HepG2 (cell line): ENCODE results near the gene RPS5. TPM values are rescaled to one million over a fixed set of nuclear protein-coding genes. Genes with fewer than 3 reads are reported as not detected.

Source experiments
- EHMT2 ChIP-seq: fragments of 200-600 bp; sonication (generic); IDR thresholded peaks from 2 replicates; pipeline ENCODE4 v1.7.0; 2017; ENCODE audit warnings: antibody characterized with exemption, low read depth, low read length, borderline replicate concordance
- ELF1 ChIP-seq: sonication (generic); formaldehyde crosslinking; IDR thresholded peaks from 2 replicates; pipeline ENCODE4 v1.4.0; 2020; ENCODE audit warnings: missing genetic modification reagents
- MEIS2 ChIP-seq: sonication (generic); formaldehyde crosslinking; IDR thresholded peaks from 2 replicates; pipeline ENCODE4 v1.9.0; 2021; ENCODE audit warnings: mild to moderate bottlenecking, missing genetic modification reagents
- RFXAP ChIP-seq: sonication (generic); formaldehyde crosslinking; IDR thresholded peaks from 2 replicates; pipeline ENCODE4 v1.4.0; 2020; ENCODE audit warnings: missing genetic modification reagents, borderline replicate concordance
- SMARCC2 ChIP-seq: fragments of 450-650 bp; IDR thresholded peaks from 2 replicates; pipeline ENCODE4 v1.6.1; 2017; ENCODE audit warnings: antibody characterized with exemption, mild to moderate bottlenecking
- ZEB1 ChIP-seq: IDR thresholded peaks from 2 replicates; pipeline ENCODE4 v1.6.1; 2012; ENCODE audit warnings: mild to moderate bottlenecking, low read depth, inconsistent platforms; ENCODE audit not compliant: insufficient replicate concordance
- ZIK1 ChIP-seq: sonication (generic); formaldehyde crosslinking; IDR thresholded peaks from 2 replicates; pipeline ENCODE4 v1.5.0; 2020; ENCODE audit warnings: mild to moderate bottlenecking, low read depth, missing genetic modification reagents, borderline replicate concordance
- ZNF260 ChIP-seq: sonication (generic); formaldehyde crosslinking; IDR thresholded peaks from 2 replicates; pipeline ENCODE4 v1.4.0; 2020; ENCODE audit warnings: missing genetic modification reagents, low read depth, mild to moderate bottlenecking, borderline replicate concordance
- ZNF317 ChIP-seq: sonication (generic); formaldehyde crosslinking; IDR thresholded peaks from 2 replicates; pipeline ENCODE4 v1.5.0; 2020; ENCODE audit warnings: mild to moderate bottlenecking, missing genetic modification reagents
- ZNF879 ChIP-seq: sonication (generic); formaldehyde crosslinking; IDR thresholded peaks from 2 replicates; pipeline ENCODE4 v1.8.1; 2023; ENCODE audit warnings: missing genetic modification reagents
- polyA plus RNA-seq, 8 experiments: library from polyadenylated mRNA; depleted of rRNA in 3 of 8; stranded (reverse) in 7 of 8; unstranded in 1 of 8; fragments of >200 nt; fragmentation: Illumina TruSeq in 4 of 8; extraction: Trizol in 4 of 8; gene quantifications; 2 replicates each; pipeline versions ENCODE4 v1.2.1 to v1.2.3, GENCODE V29; 2011 to 2016; ENCODE audit warnings: low read depth in 4 of 8, missing spikeins in 1 of 8, mixed read lengths in 1 of 8; ENCODE audit not compliant: insufficient read depth in 1 of 8
- total RNA-seq, 5 experiments: library from RNA; depleted of rRNA; stranded (reverse); fragments of >200 nt; fragmentation: Illumina TruSeq; extraction: Trizol; gene quantifications; 2 replicates each; pipeline ENCODE4 v1.2.3, GENCODE V29; 2016; ENCODE audit warnings: low read depth in 1 of 5
- TF ChIP-seq, protein P1 (sequence below): sonication (generic); formaldehyde crosslinking; IDR thresholded peaks from 2 replicates; pipeline ENCODE4 v1.4.0; 2020; ENCODE audit warnings: missing genetic modification reagents, borderline replicate concordance
- TF ChIP-seq, protein P2 (sequence below): sonication (generic); formaldehyde crosslinking; IDR thresholded peaks from 2 replicates; pipeline ENCODE4 v1.4.0; 2020; ENCODE audit warnings: missing genetic modification reagents
- TF ChIP-seq, protein P3 (sequence below): sonication (generic); formaldehyde crosslinking; IDR thresholded peaks from 2 replicates; pipeline ENCODE4 v1.8.1; 2023; ENCODE audit warnings: mild to moderate bottlenecking, missing genetic modification reagents
- TF ChIP-seq, protein P4 (sequence below): sonication (generic); formaldehyde crosslinking; IDR thresholded peaks from 2 replicates; pipeline ENCODE4 v1.8.1; 2022; ENCODE audit warnings: low read depth, mild to moderate bottlenecking, missing genetic modification reagents
- TF ChIP-seq, protein P5 (sequence below): sonication (generic); formaldehyde crosslinking; IDR thresholded peaks from 2 replicates; pipeline ENCODE4 v1.4.0; 2020; ENCODE audit warnings: missing genetic modification reagents

RPS5 gene
- total and polyA plus RNA-seq, 2 of the 13 experiments (the other 11 are each of a cell fraction or from before 2014, with no cell fraction given): 1,544 to 4,408 TPM

DNA sequence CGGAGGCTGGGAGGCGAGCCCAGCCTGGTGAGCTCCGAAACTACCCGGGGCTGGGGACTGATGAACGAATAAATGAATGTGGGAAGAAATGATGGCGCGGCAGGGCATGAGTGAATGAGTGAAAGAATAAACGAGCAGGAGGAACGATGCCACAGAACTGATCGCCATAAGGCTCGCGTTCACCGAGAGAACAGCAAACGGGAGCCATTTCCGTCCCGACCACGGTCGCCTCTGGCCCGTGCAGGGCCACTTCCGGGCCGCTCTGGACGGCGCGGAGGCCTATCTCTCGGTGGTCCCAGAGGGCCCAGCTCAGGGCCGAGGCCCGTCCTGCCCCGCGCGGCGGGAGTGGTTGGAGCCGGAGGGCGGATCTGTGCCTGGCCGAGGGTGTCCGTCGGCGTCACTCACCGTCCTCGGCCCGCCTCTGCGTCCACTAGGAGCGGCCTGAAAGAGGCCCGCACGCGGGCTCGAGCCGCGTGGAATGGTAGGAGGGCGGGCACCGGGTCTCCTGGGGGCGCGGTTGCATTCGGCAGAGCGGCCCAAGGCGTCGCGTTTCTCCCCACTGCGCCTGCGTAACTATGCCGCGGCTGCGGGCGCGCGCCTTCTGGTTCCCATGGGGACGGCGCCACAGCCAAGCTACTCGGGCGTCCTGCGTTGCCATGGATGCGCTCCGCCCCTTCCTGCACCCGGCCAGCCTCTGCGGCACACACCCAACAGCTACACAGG, 24.6 kb upstream of the RPS5 start, which contains the start of gene ZNF497 (continued):
- TF ChIP-seq ZNF317 (CRISPR knock-in tag) (no peak; the same call in 1 of the 2 replicates), ELF1 (peak; percentile 93), EHMT2 (no peak), ZNF260 (no peak), ZIK1 (CRISPR knock-in tag) (0 out of 2 replicates have a peak, but pooled peaks have one; percentile 57), SMARCC2 (no peak), ZNF879 (CRISPR knock-in tag) (peak; percentile 62; the same call in 1 of the 2 replicates), ZEB1 (no peak), RFXAP (CRISPR knock-in tag) (0 out of 2 replicates have a peak, but pooled peaks have one; percentile 55), MEIS2 (CRISPR knock-in tag) (peak; percentile 91)
- TF ChIP-seq, protein P1, sequence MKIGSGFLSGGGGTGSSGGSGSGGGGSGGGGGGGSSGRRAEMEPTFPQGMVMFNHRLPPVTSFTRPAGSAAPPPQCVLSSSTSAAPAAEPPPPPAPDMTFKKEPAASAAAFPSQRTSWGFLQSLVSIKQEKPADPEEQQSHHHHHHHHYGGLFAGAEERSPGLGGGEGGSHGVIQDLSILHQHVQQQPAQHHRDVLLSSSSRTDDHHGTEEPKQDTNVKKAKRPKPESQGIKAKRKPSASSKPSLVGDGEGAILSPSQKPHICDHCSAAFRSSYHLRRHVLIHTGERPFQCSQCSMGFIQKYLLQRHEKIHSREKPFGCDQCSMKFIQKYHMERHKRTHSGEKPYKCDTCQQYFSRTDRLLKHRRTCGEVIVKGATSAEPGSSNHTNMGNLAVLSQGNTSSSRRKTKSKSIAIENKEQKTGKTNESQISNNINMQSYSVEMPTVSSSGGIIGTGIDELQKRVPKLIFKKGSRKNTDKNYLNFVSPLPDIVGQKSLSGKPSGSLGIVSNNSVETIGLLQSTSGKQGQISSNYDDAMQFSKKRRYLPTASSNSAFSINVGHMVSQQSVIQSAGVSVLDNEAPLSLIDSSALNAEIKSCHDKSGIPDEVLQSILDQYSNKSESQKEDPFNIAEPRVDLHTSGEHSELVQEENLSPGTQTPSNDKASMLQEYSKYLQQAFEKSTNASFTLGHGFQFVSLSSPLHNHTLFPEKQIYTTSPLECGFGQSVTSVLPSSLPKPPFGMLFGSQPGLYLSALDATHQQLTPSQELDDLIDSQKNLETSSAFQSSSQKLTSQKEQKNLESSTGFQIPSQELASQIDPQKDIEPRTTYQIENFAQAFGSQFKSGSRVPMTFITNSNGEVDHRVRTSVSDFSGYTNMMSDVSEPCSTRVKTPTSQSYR (CRISPR knock-in tag): no peak
- TF ChIP-seq, protein P2, sequence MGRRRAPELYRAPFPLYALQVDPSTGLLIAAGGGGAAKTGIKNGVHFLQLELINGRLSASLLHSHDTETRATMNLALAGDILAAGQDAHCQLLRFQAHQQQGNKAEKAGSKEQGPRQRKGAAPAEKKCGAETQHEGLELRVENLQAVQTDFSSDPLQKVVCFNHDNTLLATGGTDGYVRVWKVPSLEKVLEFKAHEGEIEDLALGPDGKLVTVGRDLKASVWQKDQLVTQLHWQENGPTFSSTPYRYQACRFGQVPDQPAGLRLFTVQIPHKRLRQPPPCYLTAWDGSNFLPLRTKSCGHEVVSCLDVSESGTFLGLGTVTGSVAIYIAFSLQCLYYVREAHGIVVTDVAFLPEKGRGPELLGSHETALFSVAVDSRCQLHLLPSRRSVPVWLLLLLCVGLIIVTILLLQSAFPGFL: no peak
- TF ChIP-seq, protein P3, sequence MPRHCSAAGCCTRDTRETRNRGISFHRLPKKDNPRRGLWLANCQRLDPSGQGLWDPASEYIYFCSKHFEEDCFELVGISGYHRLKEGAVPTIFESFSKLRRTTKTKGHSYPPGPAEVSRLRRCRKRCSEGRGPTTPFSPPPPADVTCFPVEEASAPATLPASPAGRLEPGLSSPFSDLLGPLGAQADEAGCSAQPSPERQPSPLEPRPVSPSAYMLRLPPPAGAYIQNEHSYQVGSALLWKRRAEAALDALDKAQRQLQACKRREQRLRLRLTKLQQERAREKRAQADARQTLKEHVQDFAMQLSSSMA (CRISPR knock-in tag): 0 out of 2 replicates have a peak, but pooled peaks have one; percentile 25
- TF ChIP-seq, protein P4, sequence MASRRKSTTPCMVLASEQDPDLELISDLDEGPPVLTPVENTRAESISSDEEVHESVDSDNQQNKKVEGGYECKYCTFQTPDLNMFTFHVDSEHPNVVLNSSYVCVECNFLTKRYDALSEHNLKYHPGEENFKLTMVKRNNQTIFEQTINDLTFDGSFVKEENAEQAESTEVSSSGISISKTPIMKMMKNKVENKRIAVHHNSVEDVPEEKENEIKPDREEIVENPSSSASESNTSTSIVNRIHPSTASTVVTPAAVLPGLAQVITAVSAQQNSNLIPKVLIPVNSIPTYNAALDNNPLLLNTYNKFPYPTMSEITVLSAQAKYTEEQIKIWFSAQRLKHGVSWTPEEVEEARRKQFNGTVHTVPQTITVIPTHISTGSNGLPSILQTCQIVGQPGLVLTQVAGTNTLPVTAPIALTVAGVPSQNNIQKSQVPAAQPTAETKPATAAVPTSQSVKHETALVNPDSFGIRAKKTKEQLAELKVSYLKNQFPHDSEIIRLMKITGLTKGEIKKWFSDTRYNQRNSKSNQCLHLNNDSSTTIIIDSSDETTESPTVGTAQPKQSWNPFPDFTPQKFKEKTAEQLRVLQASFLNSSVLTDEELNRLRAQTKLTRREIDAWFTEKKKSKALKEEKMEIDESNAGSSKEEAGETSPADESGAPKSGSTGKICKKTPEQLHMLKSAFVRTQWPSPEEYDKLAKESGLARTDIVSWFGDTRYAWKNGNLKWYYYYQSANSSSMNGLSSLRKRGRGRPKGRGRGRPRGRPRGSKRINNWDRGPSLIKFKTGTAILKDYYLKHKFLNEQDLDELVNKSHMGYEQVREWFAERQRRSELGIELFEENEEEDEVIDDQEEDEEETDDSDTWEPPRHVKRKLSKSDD (CRISPR knock-in tag): no peak
- TF ChIP-seq, protein P5, sequence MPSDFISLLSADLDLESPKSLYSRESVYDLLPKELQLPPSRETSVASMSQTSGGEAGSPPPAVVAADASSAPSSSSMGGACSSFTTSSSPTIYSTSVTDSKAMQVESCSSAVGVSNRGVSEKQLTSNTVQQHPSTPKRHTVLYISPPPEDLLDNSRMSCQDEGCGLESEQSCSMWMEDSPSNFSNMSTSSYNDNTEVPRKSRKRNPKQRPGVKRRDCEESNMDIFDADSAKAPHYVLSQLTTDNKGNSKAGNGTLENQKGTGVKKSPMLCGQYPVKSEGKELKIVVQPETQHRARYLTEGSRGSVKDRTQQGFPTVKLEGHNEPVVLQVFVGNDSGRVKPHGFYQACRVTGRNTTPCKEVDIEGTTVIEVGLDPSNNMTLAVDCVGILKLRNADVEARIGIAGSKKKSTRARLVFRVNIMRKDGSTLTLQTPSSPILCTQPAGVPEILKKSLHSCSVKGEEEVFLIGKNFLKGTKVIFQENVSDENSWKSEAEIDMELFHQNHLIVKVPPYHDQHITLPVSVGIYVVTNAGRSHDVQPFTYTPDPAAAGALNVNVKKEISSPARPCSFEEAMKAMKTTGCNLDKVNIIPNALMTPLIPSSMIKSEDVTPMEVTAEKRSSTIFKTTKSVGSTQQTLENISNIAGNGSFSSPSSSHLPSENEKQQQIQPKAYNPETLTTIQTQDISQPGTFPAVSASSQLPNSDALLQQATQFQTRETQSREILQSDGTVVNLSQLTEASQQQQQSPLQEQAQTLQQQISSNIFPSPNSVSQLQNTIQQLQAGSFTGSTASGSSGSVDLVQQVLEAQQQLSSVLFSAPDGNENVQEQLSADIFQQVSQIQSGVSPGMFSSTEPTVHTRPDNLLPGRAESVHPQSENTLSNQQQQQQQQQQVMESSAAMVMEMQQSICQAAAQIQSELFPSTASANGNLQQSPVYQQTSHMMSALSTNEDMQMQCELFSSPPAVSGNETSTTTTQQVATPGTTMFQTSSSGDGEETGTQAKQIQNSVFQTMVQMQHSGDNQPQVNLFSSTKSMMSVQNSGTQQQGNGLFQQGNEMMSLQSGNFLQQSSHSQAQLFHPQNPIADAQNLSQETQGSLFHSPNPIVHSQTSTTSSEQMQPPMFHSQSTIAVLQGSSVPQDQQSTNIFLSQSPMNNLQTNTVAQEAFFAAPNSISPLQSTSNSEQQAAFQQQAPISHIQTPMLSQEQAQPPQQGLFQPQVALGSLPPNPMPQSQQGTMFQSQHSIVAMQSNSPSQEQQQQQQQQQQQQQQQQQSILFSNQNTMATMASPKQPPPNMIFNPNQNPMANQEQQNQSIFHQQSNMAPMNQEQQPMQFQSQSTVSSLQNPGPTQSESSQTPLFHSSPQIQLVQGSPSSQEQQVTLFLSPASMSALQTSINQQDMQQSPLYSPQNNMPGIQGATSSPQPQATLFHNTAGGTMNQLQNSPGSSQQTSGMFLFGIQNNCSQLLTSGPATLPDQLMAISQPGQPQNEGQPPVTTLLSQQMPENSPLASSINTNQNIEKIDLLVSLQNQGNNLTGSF (CRISPR knock-in tag): no peak; the same call in 1 of the 2 replicates
